GM23248 (cell line): Measurements from ENCODE around the gene HAGHL. TPM values are rescaled to one million over a fixed set of nuclear protein-coding genes. Genes with fewer than 3 reads are reported as not detected.

ENCODE experiments used
- DNase-seq: peaks from one replicate; pipeline ENCODE4 v3.0.0-alpha.2; 2015
- H2AFZ ChIP-seq: fragments of 200-600 bp; sonication (generic); 2 replicates; pipeline ENCODE4 v1.6.1; 2016; ENCODE audit warnings: antibody characterized with exemption
- H3F3A ChIP-seq: fragments of 200-600 bp; sonication (generic); 2 replicates; pipeline ENCODE4 v1.6.1; 2016; ENCODE audit warnings: mild to moderate bottlenecking, antibody characterized with exemption, mixed run types; ENCODE audit not compliant: insufficient read depth
- H3K27ac ChIP-seq: fragments of 200-600 bp; sonication (generic); 2 replicates; pipeline ENCODE4 v1.5.1; 2016; ENCODE audit warnings: mild to moderate bottlenecking
- H3K27me3 ChIP-seq: fragments of 200-600 bp; sonication (generic); replicated peaks from 2 replicates; pipeline ENCODE4 v1.6.1; 2016; ENCODE audit warnings: mild to moderate bottlenecking; ENCODE audit not compliant: insufficient read depth
- H3K36me3 ChIP-seq: fragments of 200-600 bp; sonication (generic); 2 replicates; pipeline ENCODE4 v1.6.1; 2016; ENCODE audit warnings: low read depth, mild to moderate bottlenecking
- H3K4me1 ChIP-seq: fragments of 200-600 bp; sonication (generic); 2 replicates; pipeline ENCODE4 v1.6.1; 2016; ENCODE audit warnings: mild to moderate bottlenecking; ENCODE audit not compliant: insufficient read depth
- H3K4me2 ChIP-seq: fragments of 200-600 bp; sonication (generic); one replicate; pipeline ENCODE4 v1.6.1; 2016; ENCODE audit warnings: mild to moderate bottlenecking; ENCODE audit not compliant: unreplicated experiment
- H3K4me3 ChIP-seq: fragments of 200-600 bp; sonication (generic); 2 replicates; pipeline ENCODE4 v1.5.1; 2016; ENCODE audit warnings: mild to moderate bottlenecking
- H3K79me2 ChIP-seq: fragments of 200-600 bp; sonication (generic); 2 replicates; pipeline ENCODE4 v1.6.1; 2016; ENCODE audit warnings: mild to moderate bottlenecking; ENCODE audit not compliant: insufficient read depth
- H3K9ac ChIP-seq: fragments of 200-600 bp; sonication (generic); 2 replicates; pipeline ENCODE4 v1.6.1; 2016; ENCODE audit warnings: mild to moderate bottlenecking
- H3K9me2 ChIP-seq: fragments of 200-600 bp; sonication (generic); 2 replicates; pipeline ENCODE4 v1.6.1; 2016; ENCODE audit warnings: mixed run types, mild to moderate bottlenecking, moderate library complexity; ENCODE audit not compliant: insufficient read depth
- H3K9me3 ChIP-seq: fragments of 200-600 bp; sonication (generic); one replicate; pipeline ENCODE4 v1.6.1; 2017; ENCODE audit warnings: low read depth
- H4K20me1 ChIP-seq: fragments of 200-600 bp; sonication (generic); 2 replicates; pipeline ENCODE4 v1.6.0; 2016; ENCODE audit not compliant: insufficient read depth
- EZH2 ChIP-seq: fragments of 200-600 bp; sonication (generic); IDR thresholded peaks from 2 replicates; pipeline ENCODE4 v1.6.1; 2018; ENCODE audit warnings: antibody characterized with exemption, mild to moderate bottlenecking; ENCODE audit not compliant: insufficient read depth, poor library complexity, severe bottlenecking
- EZH2phosphoT487 ChIP-seq: fragments of 200-600 bp; sonication (generic); IDR thresholded peaks from 2 replicates; pipeline ENCODE4 v1.6.1; 2018; ENCODE audit warnings: antibody characterized with exemption, moderate library complexity, mild to moderate bottlenecking, low read depth; ENCODE audit not compliant: insufficient read depth
- WGBS, 2 experiments: methylation state at CpG; one replicate each; pipeline ENCODE4 v1.1.6; 2015 to 2017; ENCODE audit warnings: low lambda C conversion rate in 2 of 2, low coverage in 1 of 2; ENCODE audit errors: missing lambda C conversion rate in 2 of 2; 5-methylcytosine and 5-hydroxymethylcytosine counted together
- in situ Hi-C: fragments of 300-500 bp; cut with MboI; formaldehyde crosslinking; loops from 2 replicates; pipeline ENCODE4 v1.15.0; 2020
- polyA plus RNA-seq: library from polyadenylated mRNA; unstranded; fragments of >200 nt; fragmentation: Nextera tagmentation; extraction: Ambion mirVana; gene quantifications from 2 replicates; pipeline ENCODE4 v1.2.1, GENCODE V29; 2016
- total RNA-seq: library from RNA; depleted of rRNA; stranded (reverse); fragments of >200 nt; shearing (Covaris generic); gene quantifications from 2 replicates; pipeline ENCODE4 v1.2.3, GENCODE V29; 2014

HAGHL gene
- total and polyA plus RNA-seq, 2 experiments from 2014 or later: 7.8 to 64.8 TPM

DNA sequence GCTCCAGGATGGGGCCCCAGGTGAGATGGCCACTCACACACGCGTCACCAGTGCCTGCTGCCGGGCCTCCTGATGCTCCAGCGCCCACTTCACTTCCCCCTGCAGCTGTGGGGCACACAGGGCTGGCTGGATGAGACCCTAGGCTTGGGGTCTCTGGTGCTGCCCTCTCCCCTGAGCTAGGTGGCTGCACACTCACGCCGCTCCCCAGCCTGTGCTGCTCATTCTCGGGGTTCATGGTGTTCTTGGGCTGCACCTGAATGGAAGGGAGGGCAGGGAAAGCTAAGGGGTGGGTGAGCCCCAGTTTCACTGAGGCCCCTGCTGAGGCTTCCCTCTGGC lies 1.9 kb upstream of the HAGHL start:
- Histone ChIP-seq H3K4me2 (no peak overlapping the region), H3K79me2 (no peaks in the 10 kb centered on the region), H3K9ac (no peak overlapping the region), H3K27me3 (no peaks in the 10 kb centered on the region), H3K4me3 (no peak overlapping the region), H3K4me1 (peaks cover 2% of the 10 kb centered on the region; the same call in 1 of the 2 replicates), H3K27ac (no peak overlapping the region), H3F3A (no peaks in the 10 kb centered on the region), H4K20me1 (no peaks in the 10 kb centered on the region), H3K9me2 (no peaks in the 10 kb centered on the region), H2AFZ (no peak overlapping the region), H3K36me3 (no peaks in the 10 kb centered on the region), H3K9me3 (no peaks in the 10 kb centered on the region)
- in situ Hi-C loops: no loop called here
- 81% methylated on average over 7 of the region's 7 CpGs for WGBS, 2 experiments
- DNase-seq: no peak
- TF ChIP-seq EZH2: no peak
- TF ChIP-seq EZH2phosphoT487: no peak

GRCh38 chr16:725463-726187 lies 1.3 kb upstream of the HAGHL start:
- WGBS, 2 experiments: 71 to 79% methylated on average over 23 of the region's 23 CpGs
- H4K20me1 ChIP-seq: no peaks in the 10 kb centered on the region
- no peak for DNase-seq
- no peaks in the 10 kb centered on the region for H3K9me2 ChIP-seq
- no peaks in the 10 kb centered on the region for H3F3A ChIP-seq
- in situ Hi-C loops: no loop called here
- no peak overlapping the region for H3K9ac ChIP-seq
- no peak overlapping the region for H3K4me3 ChIP-seq
- no peaks in the 10 kb centered on the region for H3K79me2 ChIP-seq
- H3K36me3 ChIP-seq: no peaks in the 10 kb centered on the region
- TF ChIP-seq EZH2 (no peak), EZH2phosphoT487 (no peak)
- no peak overlapping the region for H3K27ac ChIP-seq
- no peak overlapping the region for H2AFZ ChIP-seq
- no peaks in the 10 kb centered on the region for H3K27me3 ChIP-seq
- no peaks in the 10 kb centered on the region for H3K9me3 ChIP-seq
- no peak overlapping the region for H3K4me2 ChIP-seq
- no peaks in the 10 kb centered on the region for H3K4me1 ChIP-seq

- no peak overlapping the region for H3K27ac ChIP-seq
- H3K79me2 ChIP-seq: no peaks in the 10 kb centered on the region
- H3K4me2 ChIP-seq: no peak overlapping the region
- no peak for TF ChIP-seq EZH2
- TF ChIP-seq EZH2phosphoT487: no peak
- no peaks in the 10 kb centered on the region for H3K4me1 ChIP-seq
- no peaks in the 10 kb centered on the region for H3F3A ChIP-seq
- WGBS, 2 experiments: 17 to 23% methylated on average over 8 to 9 of the region's 9 CpGs
- no peaks in the 10 kb centered on the region for H3K36me3 ChIP-seq
- H3K9ac ChIP-seq: no peak overlapping the region
- no peak overlapping the region for H2AFZ ChIP-seq
- H4K20me1 ChIP-seq: no peaks in the 10 kb centered on the region
- H3K27me3 ChIP-seq: no peaks in the 10 kb centered on the region
- peak; percentile 42 for DNase-seq
- H3K9me3 ChIP-seq: no peaks in the 10 kb centered on the region
- in situ Hi-C loops: no loop called here
- no peaks in the 10 kb centered on the region for H3K9me2 ChIP-seq
- H3K4me3 ChIP-seq: no peak overlapping the region
Measured at GRCh38 chr16:726188-726437, 793 bp upstream of the HAGHL start.

DNA sequence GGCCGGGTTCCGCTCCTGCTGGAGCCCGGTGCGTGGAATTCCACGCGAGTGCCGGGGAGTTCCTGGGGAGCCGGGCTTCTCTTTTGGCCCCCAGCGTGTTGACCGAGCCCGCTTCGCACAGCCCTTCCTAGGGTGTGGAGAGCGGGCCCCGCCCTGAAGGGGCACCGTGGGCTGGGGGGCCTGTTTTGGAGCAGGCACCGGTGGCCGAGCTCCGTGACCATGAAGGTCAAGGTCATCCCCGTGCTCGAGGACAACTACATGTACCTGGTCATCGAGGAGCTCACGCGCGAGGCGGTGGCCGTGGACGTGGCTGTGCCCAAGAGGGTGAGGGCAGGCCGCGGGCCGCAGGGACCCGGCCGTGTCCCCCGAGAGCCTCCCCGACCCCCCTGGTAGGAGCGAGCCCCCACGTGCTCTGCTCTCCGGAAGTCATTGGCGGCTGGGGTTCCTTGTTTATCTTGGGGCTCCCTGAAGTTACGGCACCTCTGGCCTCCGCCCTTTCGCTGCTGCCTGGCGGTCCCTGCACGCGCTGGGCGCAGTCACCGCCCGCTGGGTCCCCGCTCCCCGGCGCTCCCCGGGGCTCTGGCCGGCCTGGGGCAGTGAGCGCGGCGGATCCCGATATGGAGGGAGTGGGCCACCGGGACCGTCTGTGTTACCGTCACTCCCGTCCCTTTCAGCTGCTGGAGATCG lies 528 bp downstream of the HAGHL start:
- H3K27ac ChIP-seq: no peak overlapping the region
- no peaks in the 10 kb centered on the region for H4K20me1 ChIP-seq
- H3K9ac ChIP-seq: peak overlapping the region; percentile 71
- no peaks in the 10 kb centered on the region for H3K4me1 ChIP-seq
- peak overlapping the region; percentile 83 for H3K4me2 ChIP-seq
- TF ChIP-seq EZH2 (no peak), EZH2phosphoT487 (no peak)
- in situ Hi-C loops: no loop called here
- 0 to 2% methylated on average over 49 to 50 of the region's 61 CpGs for WGBS, 2 experiments
- no peaks in the 10 kb centered on the region for H3K36me3 ChIP-seq
- peak overlapping the region; percentile 36 for H2AFZ ChIP-seq
- no peaks in the 10 kb centered on the region for H3K27me3 ChIP-seq
- no peaks in the 10 kb centered on the region for H3K9me2 ChIP-seq
- no peaks in the 10 kb centered on the region for H3F3A ChIP-seq
- no peaks in the 10 kb centered on the region for H3K79me2 ChIP-seq
- H3K9me3 ChIP-seq: no peaks in the 10 kb centered on the region
- peak overlapping the region; percentile 72 for H3K4me3 ChIP-seq
- DNase-seq: peak; percentile 39
